PFSK-1 (cell line): Measurements from ENCODE around the gene APP.

Source experiments
- FOXP2 ChIP-seq: optimal IDR thresholded peaks from 2 replicates; pipeline ENCODE3; 2011; ENCODE audit warnings: borderline replicate concordance, control low read depth, inconsistent platforms; ENCODE audit not compliant: insufficient read depth; ENCODE audit errors: extremely low read length, extremely low read depth
- POLR2AphosphoS5 ChIP-seq: IDR thresholded peaks from 2 replicates; pipeline ENCODE4 v1.6.1; 2012; ENCODE audit warnings: low read depth, mild to moderate bottlenecking, control low read depth, low read length, moderate library complexity
- SIN3A ChIP-seq: IDR thresholded peaks from 2 replicates; pipeline ENCODE4 v1.6.1; 2012; ENCODE audit warnings: mild to moderate bottlenecking, low read length, moderate library complexity, borderline replicate concordance; ENCODE audit not compliant: insufficient read depth
- TAF1 ChIP-seq: IDR thresholded peaks from 2 replicates; pipeline ENCODE4 v1.6.1; 2012; ENCODE audit warnings: low read length, control low read depth, borderline replicate concordance; ENCODE audit not compliant: insufficient read depth
- TF ChIP-seq, protein P1 (sequence below), 2 experiments: IDR thresholded peaks; 2 replicates each; pipeline versions ENCODE4 v1.6.1 to v1.8.0; 2011 to 2012; ENCODE audit warnings: low read depth in 2 of 2, low read length in 2 of 2, control low read depth in 1 of 2, inconsistent platforms in 1 of 2, mild to moderate bottlenecking in 1 of 2, moderate library complexity in 1 of 2; ENCODE audit not compliant: insufficient read depth in 1 of 2

DNA sequence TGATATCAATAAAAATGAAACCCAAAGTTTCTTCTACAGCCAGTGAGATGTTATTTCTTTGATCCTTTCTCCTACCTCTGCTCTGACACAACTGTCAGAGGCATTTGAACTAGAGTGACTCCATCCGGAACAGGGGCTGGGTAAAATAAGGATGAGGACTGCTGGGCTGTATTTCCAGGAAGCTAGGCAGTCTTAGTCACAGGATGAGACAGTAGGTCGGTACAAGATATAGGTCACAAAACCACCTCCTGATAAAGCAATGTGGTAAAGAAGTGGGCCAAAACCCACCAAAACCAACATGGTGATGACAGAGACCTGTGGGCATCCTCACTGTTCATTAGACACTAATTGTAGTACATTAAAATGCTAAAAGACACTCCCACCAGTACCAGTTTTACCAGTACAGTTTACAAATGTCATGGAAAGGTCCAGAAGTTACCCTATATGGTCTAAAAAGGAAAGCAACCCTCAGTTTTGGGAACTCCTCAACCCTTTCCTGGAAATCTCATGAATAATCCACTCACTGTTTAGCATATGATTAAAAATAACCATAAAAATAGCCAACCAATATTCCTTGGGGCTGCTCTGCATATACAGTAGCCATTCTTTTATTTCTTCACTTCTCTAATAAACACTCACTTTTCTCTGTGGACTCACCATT lies 339.1 kb downstream of the APP start:
- no peak for TF ChIP-seq POLR2AphosphoS5
- TF ChIP-seq TAF1 = no peak
- no peak for TF ChIP-seq SIN3A
- no peak for TF ChIP-seq FOXP2
- TF ChIP-seq, protein P1, sequence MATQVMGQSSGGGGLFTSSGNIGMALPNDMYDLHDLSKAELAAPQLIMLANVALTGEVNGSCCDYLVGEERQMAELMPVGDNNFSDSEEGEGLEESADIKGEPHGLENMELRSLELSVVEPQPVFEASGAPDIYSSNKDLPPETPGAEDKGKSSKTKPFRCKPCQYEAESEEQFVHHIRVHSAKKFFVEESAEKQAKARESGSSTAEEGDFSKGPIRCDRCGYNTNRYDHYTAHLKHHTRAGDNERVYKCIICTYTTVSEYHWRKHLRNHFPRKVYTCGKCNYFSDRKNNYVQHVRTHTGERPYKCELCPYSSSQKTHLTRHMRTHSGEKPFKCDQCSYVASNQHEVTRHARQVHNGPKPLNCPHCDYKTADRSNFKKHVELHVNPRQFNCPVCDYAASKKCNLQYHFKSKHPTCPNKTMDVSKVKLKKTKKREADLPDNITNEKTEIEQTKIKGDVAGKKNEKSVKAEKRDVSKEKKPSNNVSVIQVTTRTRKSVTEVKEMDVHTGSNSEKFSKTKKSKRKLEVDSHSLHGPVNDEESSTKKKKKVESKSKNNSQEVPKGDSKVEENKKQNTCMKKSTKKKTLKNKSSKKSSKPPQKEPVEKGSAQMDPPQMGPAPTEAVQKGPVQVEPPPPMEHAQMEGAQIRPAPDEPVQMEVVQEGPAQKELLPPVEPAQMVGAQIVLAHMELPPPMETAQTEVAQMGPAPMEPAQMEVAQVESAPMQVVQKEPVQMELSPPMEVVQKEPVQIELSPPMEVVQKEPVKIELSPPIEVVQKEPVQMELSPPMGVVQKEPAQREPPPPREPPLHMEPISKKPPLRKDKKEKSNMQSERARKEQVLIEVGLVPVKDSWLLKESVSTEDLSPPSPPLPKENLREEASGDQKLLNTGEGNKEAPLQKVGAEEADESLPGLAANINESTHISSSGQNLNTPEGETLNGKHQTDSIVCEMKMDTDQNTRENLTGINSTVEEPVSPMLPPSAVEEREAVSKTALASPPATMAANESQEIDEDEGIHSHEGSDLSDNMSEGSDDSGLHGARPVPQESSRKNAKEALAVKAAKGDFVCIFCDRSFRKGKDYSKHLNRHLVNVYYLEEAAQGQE (IDR thresholded peaks at IDR 0.05; ENCODE audit: insufficient read depth in 1 of 2, low read depth in 2 of 2, low read length in 2 of 2) = no peak
